Measurements from ENCODE around the gene CAMK1D. TPM values are rescaled to one million over a fixed set of nuclear protein-coding genes. Genes with fewer than 3 reads are reported as not detected.
"Not testable (repeated sequence)": the region's sequence is repeated elsewhere in the genome, so short reads cannot be mapped to it uniquely, and the experiment has no call there.

CAMK1D gene
- polyA plus RNA-seq, 1 experiment, result 1.1 TPM

- Histone ChIP-seq H3K4me3 (ENCODE audit: low read depth, low read length) (no peak overlapping the region), H3K27me3 (ENCODE audit: control insufficient read depth, insufficient read depth, low read length) (peaks cover 13% of the 10 kb centered on the region), H3K36me3 (ENCODE audit: control insufficient read depth, insufficient read depth, low read length) (no peaks in the 10 kb centered on the region)
- DNase-seq (ENCODE audit: low read depth), result no peak
- TF ChIP-seq, protein P1, sequence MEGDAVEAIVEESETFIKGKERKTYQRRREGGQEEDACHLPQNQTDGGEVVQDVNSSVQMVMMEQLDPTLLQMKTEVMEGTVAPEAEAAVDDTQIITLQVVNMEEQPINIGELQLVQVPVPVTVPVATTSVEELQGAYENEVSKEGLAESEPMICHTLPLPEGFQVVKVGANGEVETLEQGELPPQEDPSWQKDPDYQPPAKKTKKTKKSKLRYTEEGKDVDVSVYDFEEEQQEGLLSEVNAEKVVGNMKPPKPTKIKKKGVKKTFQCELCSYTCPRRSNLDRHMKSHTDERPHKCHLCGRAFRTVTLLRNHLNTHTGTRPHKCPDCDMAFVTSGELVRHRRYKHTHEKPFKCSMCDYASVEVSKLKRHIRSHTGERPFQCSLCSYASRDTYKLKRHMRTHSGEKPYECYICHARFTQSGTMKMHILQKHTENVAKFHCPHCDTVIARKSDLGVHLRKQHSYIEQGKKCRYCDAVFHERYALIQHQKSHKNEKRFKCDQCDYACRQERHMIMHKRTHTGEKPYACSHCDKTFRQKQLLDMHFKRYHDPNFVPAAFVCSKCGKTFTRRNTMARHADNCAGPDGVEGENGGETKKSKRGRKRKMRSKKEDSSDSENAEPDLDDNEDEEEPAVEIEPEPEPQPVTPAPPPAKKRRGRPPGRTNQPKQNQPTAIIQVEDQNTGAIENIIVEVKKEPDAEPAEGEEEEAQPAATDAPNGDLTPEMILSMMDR (IDR thresholded peaks at IDR 0.05; ENCODE audit: insufficient read depth, low read depth, low read length), result no peak
- ChIA-PET POLR2A (no interaction called here), CTCF (no interaction called here)
Measured at GRCh38 chr10:12353399-12354242, 4.3 kb downstream of the CAMK1D start.

DNA sequence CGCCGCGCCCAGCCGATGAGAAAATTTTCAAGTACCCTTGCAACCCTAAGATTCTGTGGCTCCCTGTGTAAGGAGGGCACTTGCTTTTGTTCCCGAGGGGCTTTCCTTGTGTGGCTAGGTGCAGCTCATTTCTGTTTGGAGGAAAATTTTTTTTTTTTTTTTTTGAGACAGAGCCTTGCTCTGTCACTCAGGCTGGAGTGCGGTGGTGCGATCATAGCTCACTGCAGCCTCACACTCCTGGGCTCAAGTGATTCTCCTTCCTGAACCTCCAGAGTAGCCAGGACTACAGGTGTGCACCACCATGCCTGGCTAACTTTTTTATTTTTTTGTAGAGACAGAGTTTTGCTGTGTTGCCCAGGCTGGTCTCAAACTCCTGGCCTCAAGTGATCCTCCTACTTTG lies 5.3 kb downstream of the CAMK1D start:
- H3K4me3 ChIP-seq (ENCODE audit: low read depth, low read length); H3K36me3 ChIP-seq (ENCODE audit: control insufficient read depth, insufficient read depth, low read length); CTCF ChIA-PET; DNase-seq (ENCODE audit: low read depth); POLR2A ChIA-PET: not testable (repeated sequence)
- peaks cover 13% of the 10 kb centered on the region for H3K27me3 ChIP-seq (ENCODE audit: control insufficient read depth, insufficient read depth, low read length)

DNA sequence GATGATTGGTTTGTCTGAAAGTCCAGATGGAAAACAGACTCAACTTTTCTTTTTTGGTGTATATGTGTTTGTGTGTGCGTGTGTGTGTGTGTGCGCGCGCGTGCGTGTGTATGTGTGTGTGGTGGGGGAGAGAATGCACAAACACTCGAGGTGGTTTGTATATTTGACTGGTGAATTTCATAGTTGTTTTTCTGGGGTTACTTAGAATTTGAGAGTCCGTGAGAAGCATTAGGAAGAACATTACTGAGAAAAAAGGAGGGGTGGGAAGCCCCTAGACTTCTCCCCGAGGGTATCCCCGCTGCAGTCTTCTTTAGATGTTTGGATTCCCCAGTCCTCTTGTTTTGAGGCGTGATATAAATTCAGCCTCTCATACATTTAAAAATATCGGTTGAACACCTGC lies 6.0 kb downstream of the CAMK1D start:
- DNase-seq (ENCODE audit: low read depth), result no peak
- CTCF ChIA-PET, result interaction anchor here (1.6 kb wide), 1 partner anchor 7 kb away, joined by 4 read pairs; no protein-coding TSS in a partner anchor
- POLR2A ChIA-PET, result no interaction called here
- H3K36me3 ChIP-seq (ENCODE audit: control insufficient read depth, insufficient read depth, low read length), result no peaks in the 10 kb centered on the region
- TF ChIP-seq, protein P1 (IDR thresholded peaks at IDR 0.05; ENCODE audit: insufficient read depth, low read depth, low read length), result no peak
- no peak overlapping the region for H3K4me3 ChIP-seq (ENCODE audit: low read depth, low read length)
- peaks cover 9% of the 10 kb centered on the region for H3K27me3 ChIP-seq (ENCODE audit: control insufficient read depth, insufficient read depth, low read length)

DNA sequence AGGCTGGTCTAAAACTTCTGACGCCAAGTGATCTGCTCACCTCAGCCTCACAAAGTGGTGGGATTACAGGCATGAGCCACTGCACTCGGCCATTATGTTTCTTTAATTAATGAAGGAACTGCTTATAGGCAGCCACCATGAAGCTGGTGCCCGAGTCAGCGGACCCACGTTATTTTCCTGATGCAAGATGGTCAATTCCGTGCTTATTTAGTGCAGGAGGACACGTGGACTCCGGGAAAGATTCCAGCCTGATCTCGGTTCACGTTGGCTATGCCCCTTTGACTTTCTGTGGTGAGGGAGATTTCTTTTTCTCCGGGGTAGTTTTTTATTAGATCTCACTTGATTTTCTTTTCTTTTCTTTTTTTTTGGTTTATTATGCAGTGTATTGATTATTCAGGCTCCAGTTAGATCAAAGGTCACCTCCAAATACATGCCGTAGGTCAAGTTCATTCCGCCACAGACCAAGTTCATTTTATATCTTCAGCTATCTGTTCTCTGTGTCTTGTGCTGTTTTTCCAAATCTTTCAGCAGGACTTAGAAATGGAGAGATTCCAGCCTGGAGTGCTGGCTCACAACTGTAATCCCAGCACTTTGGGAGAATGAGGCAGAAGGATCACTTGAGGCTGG lies 8.3 kb downstream of the CAMK1D start:
- ChIA-PET POLR2A (no interaction called here), CTCF (no interaction called here)
- Histone ChIP-seq H3K27me3 (ENCODE audit: control insufficient read depth, insufficient read depth, low read length) (no peaks in the 10 kb centered on the region), H3K4me3 (ENCODE audit: low read depth, low read length) (no peak overlapping the region), H3K36me3 (ENCODE audit: control insufficient read depth, insufficient read depth, low read length) (no peaks in the 10 kb centered on the region)
- DNase-seq (ENCODE audit: low read depth), result no peak
- TF ChIP-seq, protein P1 (IDR thresholded peaks at IDR 0.05; ENCODE audit: insufficient read depth, low read depth, low read length), result no peak

DNA sequence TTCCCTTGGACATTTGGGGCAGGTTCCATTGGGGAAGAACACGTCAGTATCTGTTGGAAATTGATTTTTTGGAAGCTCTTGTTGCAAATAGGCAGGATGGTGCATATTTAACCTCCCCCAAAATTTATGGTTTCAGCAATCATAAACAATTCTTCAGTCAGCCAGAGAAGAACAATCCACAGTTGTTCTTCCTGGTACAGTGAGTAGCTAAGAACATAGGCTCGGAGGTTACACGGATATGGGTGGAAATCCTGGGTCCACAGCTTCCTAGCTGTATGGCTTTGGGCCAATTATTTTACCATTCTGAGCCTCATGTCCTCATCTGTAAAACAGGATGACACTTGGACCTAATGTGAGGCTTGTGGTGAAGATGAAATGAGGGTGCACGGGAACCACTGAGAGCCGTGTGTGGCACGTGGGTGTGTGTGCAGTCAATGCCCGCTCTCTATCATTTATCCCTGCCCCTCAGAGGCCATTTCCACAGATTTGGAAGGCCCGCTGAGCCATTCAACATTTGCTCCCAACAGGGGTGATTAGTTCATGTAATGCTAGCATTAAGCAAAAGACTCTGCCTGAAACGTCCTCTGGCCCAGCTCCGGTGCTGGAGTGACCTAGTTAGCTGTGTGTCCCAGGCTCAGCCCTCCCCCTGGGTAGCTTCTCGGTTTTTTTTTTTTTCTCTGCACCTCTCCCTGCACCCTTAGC lies 9.7 kb downstream of the CAMK1D start:
- no peak for DNase-seq (ENCODE audit: low read depth)
- TF ChIP-seq, protein P1 (IDR thresholded peaks at IDR 0.05; ENCODE audit: insufficient read depth, low read depth, low read length), result no peak
- Histone ChIP-seq H3K36me3 (ENCODE audit: control insufficient read depth, insufficient read depth, low read length) (no peaks in the 10 kb centered on the region), H3K4me3 (ENCODE audit: low read depth, low read length) (no peak overlapping the region), H3K27me3 (ENCODE audit: control insufficient read depth, insufficient read depth, low read length) (no peaks in the 10 kb centered on the region)
- POLR2A ChIA-PET, result no interaction called here
- CTCF ChIA-PET, result no interaction called here
